DND-41 (cell line): Measurements from ENCODE around the gene AREG.
"Not testable (repeated sequence)": the region's sequence is repeated elsewhere in the genome, so short reads cannot be mapped to it uniquely, and the experiment has no call there.

Experiments used
- ATAC-seq: fragments of 200-7000 bp; cut with Tn5 transposase; 3 replicates; pipeline ENCODE4 v1.9.1; 2021; ENCODE audit warnings: low read depth; ENCODE audit not compliant: insufficient read depth
- DNase-seq: peaks from one replicate; pipeline ENCODE4 v3.0.0-alpha.2; 2020
- H2AFZ ChIP-seq: 2 replicates; pipeline ENCODE4 v1.6.0; 2012; ENCODE audit warnings: low read depth, low read length
- H3K27ac ChIP-seq: 2 replicates; pipeline ENCODE4 v1.5.1; 2012; ENCODE audit warnings: low read length, inconsistent platforms
- H3K27me3 ChIP-seq: fragments of 200-600 bp; sonication (generic); 2 replicates; pipeline ENCODE4 v1.6.0; 2012; ENCODE audit warnings: low read length, mild to moderate bottlenecking, inconsistent platforms; ENCODE audit not compliant: insufficient read depth, poor library complexity
- H3K36me3 ChIP-seq: 2 replicates; pipeline ENCODE4 v1.5.1; 2012; ENCODE audit warnings: low read length, inconsistent platforms; ENCODE audit not compliant: insufficient read depth
- H3K4me1 ChIP-seq: 2 replicates; pipeline ENCODE4 v1.5.1; 2012; ENCODE audit warnings: mild to moderate bottlenecking, low read length; ENCODE audit not compliant: insufficient read depth
- H3K4me2 ChIP-seq: 2 replicates; pipeline ENCODE4 v1.6.0; 2012; ENCODE audit warnings: mild to moderate bottlenecking, moderate library complexity, low read length, inconsistent platforms; ENCODE audit not compliant: insufficient read depth
- H3K4me3 ChIP-seq, 2 experiments: fragments of 200-600 bp in 1 of 2; shearing (Covaris generic) in 1 of 2; 2 replicates each; pipeline ENCODE4 v1.5.1; 2012 to 2016; ENCODE audit warnings: inconsistent platforms in 2 of 2, low read length in 2 of 2, mild to moderate bottlenecking in 2 of 2, low read depth in 1 of 2, moderate library complexity in 1 of 2
- H3K79me2 ChIP-seq: 2 replicates; pipeline ENCODE4 v1.6.0; 2012; ENCODE audit warnings: low read length, inconsistent platforms; ENCODE audit not compliant: insufficient read depth
- H3K9ac ChIP-seq: 2 replicates; pipeline ENCODE4 v1.6.0; 2012; ENCODE audit warnings: low read depth, mild to moderate bottlenecking, inconsistent platforms, low read length, moderate library complexity
- H3K9me3 ChIP-seq: 2 replicates; pipeline ENCODE4 v1.5.1; 2012; ENCODE audit warnings: low read length, moderate library complexity, mild to moderate bottlenecking, inconsistent platforms; ENCODE audit not compliant: insufficient read depth, severe bottlenecking
- H4K20me1 ChIP-seq: 2 replicates; pipeline ENCODE4 v1.6.0; 2012; ENCODE audit warnings: low read length; ENCODE audit not compliant: insufficient read depth
- CTCF ChIP-seq: IDR thresholded peaks from 2 replicates; pipeline ENCODE4 v1.5.1; 2012; ENCODE audit warnings: borderline replicate concordance, low read length, moderate library complexity, mild to moderate bottlenecking; ENCODE audit not compliant: poor library complexity, severe bottlenecking; ENCODE audit errors: extremely low read depth
- EZH2 ChIP-seq: IDR thresholded peaks from 3 replicates; pipeline ENCODE4 v1.6.1; 2012; ENCODE audit warnings: borderline replicate concordance, low read depth, mild to moderate bottlenecking, moderate library complexity, low read length, inconsistent platforms; ENCODE audit not compliant: severe bottlenecking

The AREG gene, protein sequence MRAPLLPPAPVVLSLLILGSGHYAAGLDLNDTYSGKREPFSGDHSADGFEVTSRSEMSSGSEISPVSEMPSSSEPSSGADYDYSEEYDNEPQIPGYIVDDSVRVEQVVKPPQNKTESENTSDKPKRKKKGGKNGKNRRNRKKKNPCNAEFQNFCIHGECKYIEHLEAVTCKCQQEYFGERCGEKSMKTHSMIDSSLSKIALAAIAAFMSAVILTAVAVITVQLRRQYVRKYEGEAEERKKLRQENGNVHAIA

GRCh38 chr4:74444891-74445642 lies at the start of gene AREG:
TSS of gene AREG (plus strand) at chr4:74445136. CDS start at chr4:74445346, 210 bp downstream.
- ATAC-seq (no peak), DNase-seq (no peak)
- H3K9ac ChIP-seq = no peak within 1 kb of the TSS

GRCh38 chr4:74395633-74396032 lies 49.3 kb upstream of the AREG start:
- no peak for TF ChIP-seq CTCF
- TF ChIP-seq EZH2 = no peak
- peaks cover 12% of the 10 kb centered on the region; the same call in 1 of the 2 replicates for H3K4me1 ChIP-seq
- H4K20me1 ChIP-seq = no peaks in the 10 kb centered on the region
- no peaks in the 10 kb centered on the region for H3K79me2 ChIP-seq
- H3K27me3 ChIP-seq = no peaks in the 10 kb centered on the region
- no peaks in the 10 kb centered on the region for H3K36me3 ChIP-seq
- no peak overlapping the region for H3K9ac ChIP-seq
- ATAC-seq (no peak), DNase-seq (no peak)
- no peak overlapping the region for H3K4me3 ChIP-seq
- H2AFZ ChIP-seq = 0 out of 2 replicates have a peak overlapping the region, but pooled peaks have one; percentile 39
- H3K9me3 ChIP-seq = no peaks in the 10 kb centered on the region
- no peak overlapping the region for H3K27ac ChIP-seq
- no peak overlapping the region for H3K4me2 ChIP-seq

More at GRCh38 chr4:74444891-74445642, at the start of gene AREG:
- H3K9me3 ChIP-seq = no peaks in the 10 kb centered on the region
- TF ChIP-seq CTCF (no peak), EZH2 (no peak)
- H3K4me3 ChIP-seq = no peak within 1 kb of the TSS
- no peak within 1 kb of the TSS for H3K27ac ChIP-seq
- H2AFZ ChIP-seq = no peak within 1 kb of the TSS
- no peaks in the 10 kb centered on the region for H3K4me1 ChIP-seq
- no peak within 1 kb of the TSS for H3K4me2 ChIP-seq
- H4K20me1 ChIP-seq = no peaks in the 10 kb centered on the region
- no peaks in the 10 kb centered on the region for H3K79me2 ChIP-seq
- H3K27me3 ChIP-seq = no peaks in the 10 kb centered on the region
- no peaks in the 10 kb centered on the region for H3K36me3 ChIP-seq

- Histone ChIP-seq H2AFZ (peak overlapping the region; percentile 86), H3K36me3 (no peaks in the 10 kb centered on the region), H4K20me1 (no peaks in the 10 kb centered on the region), H3K9ac (peak overlapping the region; percentile 50), H3K4me3 (peak overlapping the region; percentile 53 to 73), H3K27ac (peak overlapping the region; percentile 62), H3K4me2 (peak overlapping the region; percentile 77), H3K4me1 (peaks cover 12% of the 10 kb centered on the region; the same call in 1 of the 2 replicates), H3K27me3 (no peaks in the 10 kb centered on the region), H3K9me3 (no peaks in the 10 kb centered on the region), H3K79me2 (no peaks in the 10 kb centered on the region)
- ATAC-seq (peak; percentile 78), DNase-seq (no peak)
- TF ChIP-seq EZH2 = no peak
- no peak for TF ChIP-seq CTCF
Observed at GRCh38 chr4:74397748-74398426, 47.0 kb upstream of the AREG start.

GRCh38 chr4:74398894-74399589 lies 45.9 kb upstream of the AREG start:
- H3K4me2 ChIP-seq = peak overlapping the region; percentile 77; the same call in 1 of the 2 replicates
- not testable (repeated sequence) for H4K20me1 ChIP-seq, H3K27ac ChIP-seq, H3K9ac ChIP-seq, H3K27me3 ChIP-seq, H3K9me3 ChIP-seq, DNase-seq, H3K36me3 ChIP-seq, ATAC-seq, H3K79me2 ChIP-seq
- H3K4me1 ChIP-seq = peaks cover 12% of the 10 kb centered on the region; the same call in 1 of the 2 replicates
- peak overlapping the region; percentile 86; the same call in 1 of the 2 replicates for H2AFZ ChIP-seq
- H3K4me3 ChIP-seq = peak overlapping the region in 1 of 2 experiments; percentile 73; a peak in 1 of 4 replicates
